ENCODE data around the gene PIP4K2A. TPM values are rescaled to one million over a fixed set of nuclear protein-coding genes. Genes with fewer than 3 reads are reported as not detected.

PIP4K2A gene
- total RNA-seq, 1 experiment from 2014 or later, result 20.2 TPM

GRCh38 chr10:22646388-22646853 lies 68.0 kb downstream of the PIP4K2A start:
- ATAC-seq, result no peak
- Histone ChIP-seq H3K4me3 (ENCODE audit: low read length) (no peak overlapping the region), H4K20me1 (ENCODE audit: low read length) (no peaks in the 10 kb centered on the region), H3K9me2 (replicated peaks; ENCODE audit: low read length) (no peaks in the 10 kb centered on the region), H3K27me3 (ENCODE audit: low read length) (no peaks in the 10 kb centered on the region), H3K79me2 (ENCODE audit: low read length) (peaks cover 33% of the 10 kb centered on the region; the same call in 1 of the 2 replicates), H2AFZ (ENCODE audit: low read length) (no peak overlapping the region), H3K36me3 (ENCODE audit: low read depth, low read length) (no peaks in the 10 kb centered on the region), H3K9me3 (ENCODE audit: low read length) (no peaks in the 10 kb centered on the region), H3K4me1 (ENCODE audit: insufficient read depth, low read length) (no peaks in the 10 kb centered on the region), H3K27ac (ENCODE audit: low read length) (no peak overlapping the region), H3F3A (ENCODE audit: low read length, unreplicated experiment) (no peaks in the 10 kb centered on the region), H3K4me2 (ENCODE audit: low read length) (no peak overlapping the region), H3K9ac (ENCODE audit: low read length) (no peak overlapping the region)
- CTCF ChIA-PET, result no interaction called here
- intact Hi-C loops (cut with micrococcal nuclease), result no loop called here
- no TSS peak for BruUV-seq (replicated peaks)
- POLR2A ChIA-PET (ENCODE audit: unreplicated experiment), result interaction anchor here (0.7 kb wide), 1 partner anchor 286 kb away, joined by 7 read pairs; no protein-coding TSS in a partner anchor
- TF ChIP-seq EZH2 (IDR thresholded peaks at IDR 0.05; ENCODE audit: low read length, unreplicated experiment), result no peak
- no peak for TF ChIP-seq EZH2phosphoT487 (IDR thresholded peaks at IDR 0.05; ENCODE audit: borderline replicate concordance, low read length)
- TF ChIP-seq, protein P1, sequence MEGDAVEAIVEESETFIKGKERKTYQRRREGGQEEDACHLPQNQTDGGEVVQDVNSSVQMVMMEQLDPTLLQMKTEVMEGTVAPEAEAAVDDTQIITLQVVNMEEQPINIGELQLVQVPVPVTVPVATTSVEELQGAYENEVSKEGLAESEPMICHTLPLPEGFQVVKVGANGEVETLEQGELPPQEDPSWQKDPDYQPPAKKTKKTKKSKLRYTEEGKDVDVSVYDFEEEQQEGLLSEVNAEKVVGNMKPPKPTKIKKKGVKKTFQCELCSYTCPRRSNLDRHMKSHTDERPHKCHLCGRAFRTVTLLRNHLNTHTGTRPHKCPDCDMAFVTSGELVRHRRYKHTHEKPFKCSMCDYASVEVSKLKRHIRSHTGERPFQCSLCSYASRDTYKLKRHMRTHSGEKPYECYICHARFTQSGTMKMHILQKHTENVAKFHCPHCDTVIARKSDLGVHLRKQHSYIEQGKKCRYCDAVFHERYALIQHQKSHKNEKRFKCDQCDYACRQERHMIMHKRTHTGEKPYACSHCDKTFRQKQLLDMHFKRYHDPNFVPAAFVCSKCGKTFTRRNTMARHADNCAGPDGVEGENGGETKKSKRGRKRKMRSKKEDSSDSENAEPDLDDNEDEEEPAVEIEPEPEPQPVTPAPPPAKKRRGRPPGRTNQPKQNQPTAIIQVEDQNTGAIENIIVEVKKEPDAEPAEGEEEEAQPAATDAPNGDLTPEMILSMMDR (conservative IDR thresholded peaks at IDR 0.05; ENCODE audit: low read depth, low read length), result no peak
- no peak for DNase-seq

- no peak overlapping the region for H3K27ac ChIP-seq (ENCODE audit: low read length)
- H3K27me3 ChIP-seq (ENCODE audit: low read length), result no peaks in the 10 kb centered on the region
- H3K79me2 ChIP-seq (ENCODE audit: low read length), result peaks cover 23% of the 10 kb centered on the region; the same call in 1 of the 2 replicates
- no peak overlapping the region for H3K4me3 ChIP-seq (ENCODE audit: low read length)
- H4K20me1 ChIP-seq (ENCODE audit: low read length), result no peaks in the 10 kb centered on the region
- H3K9me3 ChIP-seq (ENCODE audit: low read length), result no peaks in the 10 kb centered on the region
- DNase-seq (no peak), ATAC-seq (no peak)
- POLR2A ChIA-PET (ENCODE audit: unreplicated experiment), result no interaction called here
- no peaks in the 10 kb centered on the region for H3K4me1 ChIP-seq (ENCODE audit: insufficient read depth, low read length)
- H3K9me2 ChIP-seq (replicated peaks; ENCODE audit: low read length), result no peaks in the 10 kb centered on the region
- no peak overlapping the region for H2AFZ ChIP-seq (ENCODE audit: low read length)
- H3K4me2 ChIP-seq (ENCODE audit: low read length), result no peak overlapping the region
- no peaks in the 10 kb centered on the region for H3F3A ChIP-seq (ENCODE audit: low read length, unreplicated experiment)
- TF ChIP-seq EZH2phosphoT487 (IDR thresholded peaks at IDR 0.05; ENCODE audit: borderline replicate concordance, low read length), result no peak
- TF ChIP-seq, protein P1 (conservative IDR thresholded peaks at IDR 0.05; ENCODE audit: low read depth, low read length), result no peak
- no peak for TF ChIP-seq EZH2 (IDR thresholded peaks at IDR 0.05; ENCODE audit: low read length, unreplicated experiment)
- intact Hi-C loops (cut with micrococcal nuclease), result no loop called here
- H3K36me3 ChIP-seq (ENCODE audit: low read depth, low read length), result no peaks in the 10 kb centered on the region
- no peak overlapping the region for H3K9ac ChIP-seq (ENCODE audit: low read length)
- no TSS peak for BruUV-seq (replicated peaks)
- CTCF ChIA-PET, result no interaction called here
These were observed 70.2 kb downstream of the PIP4K2A start for GRCh38 chr10:22644222-22644621.

- ChIA-PET POLR2A (ENCODE audit: unreplicated experiment) (no interaction called here), CTCF (no interaction called here)
- Histone ChIP-seq H3K27me3 (ENCODE audit: low read length) (no peaks in the 10 kb centered on the region), H3K27ac (ENCODE audit: low read length) (no peak overlapping the region), H3K4me2 (ENCODE audit: low read length) (no peak overlapping the region), H3F3A (ENCODE audit: low read length, unreplicated experiment) (no peaks in the 10 kb centered on the region), H3K9me3 (ENCODE audit: low read length) (no peaks in the 10 kb centered on the region), H3K36me3 (ENCODE audit: low read depth, low read length) (no peaks in the 10 kb centered on the region), H3K4me3 (ENCODE audit: low read length) (no peak overlapping the region), H2AFZ (ENCODE audit: low read length) (no peak overlapping the region), H3K9ac (ENCODE audit: low read length) (no peak overlapping the region), H3K4me1 (ENCODE audit: insufficient read depth, low read length) (no peaks in the 10 kb centered on the region), H4K20me1 (ENCODE audit: low read length) (no peaks in the 10 kb centered on the region), H3K79me2 (ENCODE audit: low read length) (peaks cover 26% of the 10 kb centered on the region; the same call in 1 of the 2 replicates), H3K9me2 (replicated peaks; ENCODE audit: low read length) (no peaks in the 10 kb centered on the region)
- intact Hi-C loops (cut with micrococcal nuclease), result no loop called here
- TF ChIP-seq, protein P1 (conservative IDR thresholded peaks at IDR 0.05; ENCODE audit: low read depth, low read length), result no peak
- TF ChIP-seq EZH2 (IDR thresholded peaks at IDR 0.05; ENCODE audit: low read length, unreplicated experiment), result no peak
- TF ChIP-seq EZH2phosphoT487 (IDR thresholded peaks at IDR 0.05; ENCODE audit: borderline replicate concordance, low read length), result no peak
- no TSS peak for BruUV-seq (replicated peaks)
- DNase-seq (no peak), ATAC-seq (no peak)
These were observed 70.6 kb downstream of the PIP4K2A start for GRCh38 chr10:22643775-22644174.

All from PC-3 (cell line).